HG03139 (cell line): ENCODE results near the gene SMIM36.
"Not testable (repeated sequence)": the region's sequence is repeated elsewhere in the genome, so short reads cannot be mapped to it uniquely, and the experiment has no call there.

ENCODE experiments used
- ATAC-seq: cut with Tn5 transposase; IDR thresholded peaks from one replicate; pipeline ENCODE4 v1.9.1; 2021; ENCODE audit not compliant: unreplicated experiment

The SMIM36 gene

GRCh38 chr17:55510986-55511721, at the start of gene SMIM36:
SMIM36 (minus strand) TSS chr17:55511452.
- ATAC-seq: no peak

GRCh38 chr17:55555772-55556171, 44.5 kb upstream of the SMIM36 start:
- ATAC-seq: no peak

DNA sequence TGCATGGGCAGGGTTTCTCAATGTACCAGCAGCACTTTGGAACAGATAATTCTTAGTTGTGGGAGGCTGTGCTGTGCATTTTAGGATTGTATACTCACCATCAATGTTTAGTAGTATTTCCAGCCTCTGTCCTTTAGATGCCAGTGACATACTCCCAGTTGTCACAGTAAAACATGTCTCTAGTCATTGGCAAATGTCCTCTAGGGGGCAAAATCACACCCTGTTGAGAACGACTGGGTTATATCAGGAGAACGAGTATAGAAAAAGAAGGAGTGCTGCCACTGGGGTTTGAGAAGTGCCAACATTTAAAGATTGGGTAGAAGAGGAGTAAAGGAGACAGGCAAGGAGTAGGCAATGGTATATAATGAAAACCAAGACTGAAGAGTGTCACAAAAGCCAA, 37.9 kb upstream of the SMIM36 start:
- no peak for ATAC-seq

DNA sequence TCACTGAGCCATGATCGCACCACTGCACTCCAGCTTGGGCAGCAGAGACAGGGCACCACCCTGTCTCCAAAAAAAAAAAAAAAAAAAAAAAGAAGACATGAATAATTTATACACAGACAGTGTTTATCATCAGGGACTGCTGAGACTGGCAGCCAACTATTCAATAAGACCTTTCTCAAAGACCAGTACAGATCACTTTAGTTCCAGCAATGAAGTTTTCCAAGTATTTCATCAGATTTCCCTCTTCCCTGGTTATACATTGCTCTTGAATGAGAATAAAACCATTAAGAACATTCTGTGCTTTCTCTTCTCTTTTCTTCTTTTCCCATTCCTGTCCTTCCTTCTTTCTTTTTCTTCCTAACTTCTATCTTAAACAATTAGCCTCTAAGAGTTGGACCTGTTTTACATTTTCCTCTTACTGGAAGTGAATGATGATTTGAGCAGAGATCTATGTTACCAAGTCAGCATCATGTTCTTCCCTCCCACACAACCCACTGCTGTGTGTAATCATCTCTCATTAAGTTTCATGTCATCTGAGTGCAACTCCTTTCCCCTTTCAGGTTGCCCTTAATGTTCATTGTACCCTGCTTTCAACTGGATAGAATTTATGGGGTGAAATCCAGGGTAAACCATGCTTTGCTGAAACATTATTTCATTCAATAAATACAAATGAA, 35.9 kb upstream of the SMIM36 start:
- ATAC-seq: no peak

GRCh38 chr17:55546481-55546880, 35.2 kb upstream of the SMIM36 start:
- ATAC-seq: no peak

GRCh38 chr17:55545806-55546205, 34.6 kb upstream of the SMIM36 start:
- no peak for ATAC-seq

DNA sequence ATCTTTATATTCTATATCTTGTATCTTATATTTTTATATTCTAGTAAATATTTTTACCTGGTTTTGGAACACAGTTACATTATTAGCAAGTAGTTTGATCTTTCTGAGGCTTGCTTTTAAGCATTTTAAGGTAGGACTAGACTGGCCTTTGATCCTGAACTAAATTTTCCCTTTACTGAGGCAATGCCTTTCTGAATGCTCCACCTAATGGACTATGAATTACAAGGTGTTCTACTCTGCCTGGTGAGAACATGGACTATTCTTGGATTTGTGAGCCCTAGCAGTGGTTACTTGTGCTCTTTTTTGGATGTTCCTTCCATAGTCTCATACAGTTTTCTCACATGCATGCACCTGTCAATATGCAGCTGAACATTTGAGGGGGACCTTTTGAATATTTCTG, 32.5 kb upstream of the SMIM36 start:
- no peak for ATAC-seq

DNA sequence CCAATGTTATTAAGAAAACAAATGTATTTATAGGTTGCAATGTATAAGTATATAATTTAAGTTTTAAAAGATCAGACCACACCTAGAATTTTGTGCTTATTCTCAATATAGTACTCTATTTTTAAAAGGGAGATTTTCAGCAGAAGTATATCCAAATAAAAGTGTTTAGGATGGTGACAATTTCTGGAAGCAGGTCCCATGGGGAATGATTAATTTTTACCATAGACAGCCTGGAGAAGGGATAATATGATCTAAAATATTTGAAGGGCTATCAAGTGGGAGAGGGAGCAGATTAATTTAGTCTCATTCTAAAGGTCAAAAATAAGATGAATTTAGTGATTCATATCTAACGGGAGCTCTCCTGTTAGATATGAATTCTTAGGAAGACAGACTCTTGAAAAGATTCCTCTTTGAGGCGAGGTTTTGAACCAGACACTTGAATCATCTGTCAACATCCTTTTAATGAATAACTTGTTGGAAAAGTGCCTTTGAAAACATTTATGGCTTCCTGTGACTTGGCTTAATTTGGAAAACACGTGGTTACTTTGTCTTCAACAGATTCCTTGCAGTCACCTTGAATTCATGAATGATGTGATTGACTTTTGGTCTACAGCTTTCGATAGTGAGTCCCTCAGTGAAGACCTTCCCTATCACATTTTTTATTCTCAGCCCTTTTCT, 29.3 kb upstream of the SMIM36 start:
- ATAC-seq: no peak

DNA sequence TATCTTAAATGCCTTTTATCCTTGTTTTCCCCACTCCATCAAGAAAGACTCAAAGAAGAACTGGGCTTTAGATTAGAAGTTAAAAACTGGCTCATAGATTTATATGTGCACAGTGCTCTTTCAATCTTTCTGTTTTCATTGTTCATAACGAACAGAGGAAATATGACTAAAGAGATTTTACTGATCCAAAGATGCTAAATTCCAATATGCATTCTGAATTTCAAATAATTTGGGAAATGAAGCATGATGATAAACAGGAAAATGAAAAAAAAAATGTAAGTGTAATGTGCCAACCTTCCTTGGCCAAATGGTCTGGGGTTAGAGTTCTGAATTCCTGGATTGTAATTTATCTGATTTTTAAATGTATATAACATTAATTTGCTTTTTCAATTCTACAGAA, 25.0 kb upstream of the SMIM36 start:
- no peak for ATAC-seq

DNA sequence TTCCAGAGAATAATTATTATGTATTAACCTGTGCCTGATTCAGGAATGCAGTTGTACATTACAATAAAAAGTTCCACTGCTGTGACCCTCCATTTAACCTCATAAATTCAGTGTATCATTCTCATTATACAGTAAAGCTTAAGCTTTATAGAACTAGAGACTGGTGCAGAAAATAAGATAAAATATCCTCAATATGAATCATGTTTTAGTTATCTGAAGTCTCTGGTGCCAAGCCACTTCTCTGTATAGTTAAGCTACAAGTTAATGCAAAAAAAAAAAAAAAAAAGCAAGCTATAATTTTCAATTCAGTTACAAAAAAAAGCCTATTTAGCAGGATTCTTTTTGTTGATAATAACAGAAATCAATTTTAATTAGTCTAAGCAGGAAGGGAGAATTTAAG, 22.4 kb upstream of the SMIM36 start:
- no peak for ATAC-seq

GRCh38 chr17:55532670-55533069, 21.4 kb upstream of the SMIM36 start:
- no peak for ATAC-seq

- no peak for ATAC-seq
Measured at GRCh38 chr17:55531053-55531728, 19.9 kb upstream of the SMIM36 start.

DNA sequence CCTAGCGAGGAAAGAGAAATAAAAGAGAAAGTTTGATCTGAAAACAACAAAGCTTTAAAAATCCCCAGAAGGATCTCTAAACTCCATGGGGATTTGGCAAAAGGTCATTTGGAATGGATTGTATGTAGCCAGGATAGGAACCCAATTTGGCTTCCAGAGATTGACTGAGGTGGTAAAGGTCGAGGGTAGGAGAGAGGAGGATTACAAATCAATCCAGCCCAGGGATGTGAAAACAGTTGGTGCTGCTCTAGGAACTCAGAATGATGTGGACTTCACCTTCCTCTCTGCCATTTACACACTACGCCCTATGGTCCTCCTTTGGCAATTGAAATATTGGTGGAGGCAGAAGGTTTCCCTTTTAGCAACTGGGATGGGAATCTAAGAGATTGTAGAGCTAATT, 18.8 kb upstream of the SMIM36 start:
- ATAC-seq: no peak

DNA sequence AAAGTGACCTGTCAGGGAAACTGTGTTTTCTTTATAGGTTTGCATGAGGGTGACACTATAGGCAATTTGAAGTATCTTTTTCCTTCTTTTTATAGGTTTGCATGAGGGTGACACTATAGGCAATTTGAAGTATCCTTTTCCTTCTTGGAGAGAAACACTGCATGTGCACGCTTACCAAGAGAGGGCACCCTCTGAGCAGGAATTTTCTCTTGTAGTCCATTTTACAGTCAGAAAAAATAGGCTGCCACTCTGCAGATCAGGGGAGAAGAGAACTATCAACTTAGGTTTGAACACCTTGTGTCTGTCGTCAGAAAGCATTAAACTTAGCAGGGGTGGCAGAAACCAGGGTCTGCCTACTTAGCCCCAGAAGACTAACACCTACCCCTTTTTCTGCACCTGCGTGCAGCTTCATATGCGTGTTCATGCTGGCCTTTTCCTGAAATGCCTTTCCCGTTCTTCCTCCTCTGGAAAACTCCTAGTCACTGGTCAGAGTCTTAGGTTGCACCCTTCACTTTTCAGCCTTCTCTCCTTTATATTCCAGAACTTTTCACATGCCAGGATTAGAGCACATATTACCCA, 16.4 kb upstream of the SMIM36 start:
- ATAC-seq: no peak

GRCh38 chr17:55524440-55525220, 13.4 kb upstream of the SMIM36 start:
- no peak for ATAC-seq

GRCh38 chr17:55523032-55523431, 11.8 kb upstream of the SMIM36 start:
- not testable (repeated sequence) for ATAC-seq

DNA sequence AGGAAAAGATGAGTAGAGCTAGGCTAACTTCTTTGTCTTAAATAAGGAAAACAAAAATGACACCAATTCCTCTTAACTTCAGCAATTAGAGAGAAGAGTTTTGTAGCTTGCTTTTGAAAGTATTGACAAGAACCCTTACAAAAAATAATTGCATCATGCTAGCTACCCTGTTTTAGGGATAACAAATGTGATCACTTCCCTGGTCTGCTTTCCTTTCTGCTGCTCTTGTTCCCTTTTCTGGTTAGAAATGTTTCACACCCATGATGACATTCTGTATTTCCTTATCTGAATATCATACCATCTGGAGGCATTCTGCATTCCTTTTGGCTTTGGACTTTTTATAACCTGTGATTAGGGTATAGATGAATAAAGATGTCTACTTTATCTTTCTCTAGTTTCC, 9.9 kb upstream of the SMIM36 start:
- ATAC-seq: no peak

DNA sequence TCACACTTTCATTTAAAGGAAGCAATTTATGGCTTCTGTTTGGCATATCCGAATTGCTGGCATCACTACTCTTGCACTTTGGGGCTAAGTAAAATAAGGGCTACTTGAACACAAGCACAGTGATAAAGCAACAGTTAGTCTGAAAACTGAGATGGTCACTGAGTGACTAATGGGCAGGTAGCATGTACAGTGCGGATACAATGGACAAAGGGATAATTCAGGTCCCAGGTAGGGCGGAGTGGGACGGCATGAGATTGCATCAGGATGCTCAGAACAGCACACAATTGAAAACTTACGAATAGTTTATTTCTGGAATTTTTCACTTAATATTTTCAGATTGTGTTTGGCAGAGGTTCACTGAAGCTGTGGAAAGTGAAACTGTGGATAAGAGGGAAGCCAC, 9.2 kb upstream of the SMIM36 start:
- no peak for ATAC-seq

DNA sequence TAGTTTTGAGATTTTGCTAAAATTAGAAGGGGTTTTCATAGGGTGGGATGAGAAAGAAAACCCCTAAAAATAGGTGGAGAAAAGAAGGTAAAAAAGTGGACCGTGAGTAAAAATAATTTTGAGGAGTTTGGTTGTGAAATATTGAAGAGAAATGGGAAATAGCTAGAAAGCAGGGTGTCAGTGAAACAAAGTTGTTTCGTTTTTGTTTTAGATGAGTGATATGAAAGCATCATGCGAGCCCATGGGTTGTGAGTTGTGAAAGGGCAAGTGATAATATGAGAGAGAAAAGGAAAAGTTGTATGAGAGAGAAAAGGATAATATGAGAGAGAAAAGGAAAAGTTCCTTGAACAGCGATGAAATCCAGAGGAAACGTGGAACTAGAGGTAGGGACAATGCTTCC, 7.3 kb upstream of the SMIM36 start:
- no peak for ATAC-seq

- peak; percentile 62 for ATAC-seq
Measured at GRCh38 chr17:55513885-55514590, 2.8 kb upstream of the SMIM36 start.
